GM12891 (cell line): ENCODE results near the gene SECISBP2L.

ENCODE experiments used
- POLR2A ChIP-seq: IDR thresholded peaks from 2 replicates; pipeline ENCODE4 v1.6.1; 2011; ENCODE audit warnings: low read depth, low read length, control low read depth
- POLR2AphosphoS5 ChIP-seq: IDR thresholded peaks from 2 replicates; pipeline ENCODE4 v1.6.1; 2011; ENCODE audit warnings: low read depth, low read length, control low read depth
- SPI1 ChIP-seq: IDR thresholded peaks from 2 replicates; pipeline ENCODE4 v1.6.1; 2011; ENCODE audit warnings: low read depth, low read length, control low read depth
- TAF1 ChIP-seq: IDR thresholded peaks from 2 replicates; pipeline ENCODE4 v1.6.1; 2011; ENCODE audit warnings: low read depth, low read length, control low read depth

GRCh38 chr15:48993380-48993779 lies 52.9 kb downstream of the SECISBP2L start:
- TF ChIP-seq POLR2A: no peak
- no peak for TF ChIP-seq POLR2AphosphoS5
- no peak for TF ChIP-seq TAF1
- no peak for TF ChIP-seq SPI1
